ENCODE results near the gene NT5C2.
"Not testable (repeated sequence)": the region's sequence is repeated elsewhere in the genome, so short reads cannot be mapped to it uniquely, and the experiment has no call there.

DNA sequence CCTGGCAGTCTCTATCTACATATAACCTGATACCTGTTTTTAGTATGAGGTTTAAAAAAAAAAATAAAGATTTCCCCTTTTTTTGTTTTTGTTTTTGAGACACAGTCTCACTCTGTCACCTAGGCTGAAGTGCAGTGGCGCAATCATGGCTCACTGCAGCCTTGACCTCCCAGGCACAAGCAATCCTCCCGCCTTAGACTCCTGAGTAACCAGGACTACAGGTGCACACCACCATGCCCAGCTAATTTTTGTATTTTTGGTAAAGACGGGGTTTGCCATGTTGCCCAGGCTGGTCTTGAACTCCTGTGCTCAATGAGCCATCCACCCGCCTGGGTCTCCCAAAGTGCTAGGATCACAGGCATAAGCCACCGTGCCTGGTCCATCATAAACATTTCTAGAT is 25.5 kb downstream of the NT5C2 start:
- not testable (repeated sequence) for TF ChIP-seq ESRRG (CRISPR knock-in tag; IDR thresholded peaks at IDR 0.05); ZFP30 (CRISPR knock-in tag; IDR thresholded peaks at IDR 0.05); PATZ1 (CRISPR knock-in tag; IDR thresholded peaks at IDR 0.05; ENCODE audit: borderline replicate concordance); RARB (CRISPR knock-in tag; IDR thresholded peaks at IDR 0.05); BACH2 (CRISPR knock-in tag; IDR thresholded peaks at IDR 0.05; ENCODE audit: borderline replicate concordance)
- TF ChIP-seq, protein P1, sequence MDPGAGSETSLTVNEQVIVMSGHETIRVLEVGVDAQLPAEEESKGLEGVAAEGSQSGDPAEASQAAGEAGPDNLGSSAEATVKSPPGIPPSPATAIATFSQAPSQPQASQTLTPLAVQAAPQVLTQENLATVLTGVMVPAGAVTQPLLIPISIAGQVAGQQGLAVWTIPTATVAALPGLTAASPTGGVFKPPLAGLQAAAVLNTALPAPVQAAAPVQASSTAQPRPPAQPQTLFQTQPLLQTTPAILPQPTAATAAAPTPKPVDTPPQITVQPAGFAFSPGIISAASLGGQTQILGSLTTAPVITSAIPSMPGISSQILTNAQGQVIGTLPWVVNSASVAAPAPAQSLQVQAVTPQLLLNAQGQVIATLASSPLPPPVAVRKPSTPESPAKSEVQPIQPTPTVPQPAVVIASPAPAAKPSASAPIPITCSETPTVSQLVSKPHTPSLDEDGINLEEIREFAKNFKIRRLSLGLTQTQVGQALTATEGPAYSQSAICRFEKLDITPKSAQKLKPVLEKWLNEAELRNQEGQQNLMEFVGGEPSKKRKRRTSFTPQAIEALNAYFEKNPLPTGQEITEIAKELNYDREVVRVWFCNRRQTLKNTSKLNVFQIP (CRISPR knock-in tag; IDR thresholded peaks at IDR 0.05; ENCODE audit: borderline replicate concordance, low read depth) = not testable (repeated sequence)
- TF ChIP-seq, protein P2, sequence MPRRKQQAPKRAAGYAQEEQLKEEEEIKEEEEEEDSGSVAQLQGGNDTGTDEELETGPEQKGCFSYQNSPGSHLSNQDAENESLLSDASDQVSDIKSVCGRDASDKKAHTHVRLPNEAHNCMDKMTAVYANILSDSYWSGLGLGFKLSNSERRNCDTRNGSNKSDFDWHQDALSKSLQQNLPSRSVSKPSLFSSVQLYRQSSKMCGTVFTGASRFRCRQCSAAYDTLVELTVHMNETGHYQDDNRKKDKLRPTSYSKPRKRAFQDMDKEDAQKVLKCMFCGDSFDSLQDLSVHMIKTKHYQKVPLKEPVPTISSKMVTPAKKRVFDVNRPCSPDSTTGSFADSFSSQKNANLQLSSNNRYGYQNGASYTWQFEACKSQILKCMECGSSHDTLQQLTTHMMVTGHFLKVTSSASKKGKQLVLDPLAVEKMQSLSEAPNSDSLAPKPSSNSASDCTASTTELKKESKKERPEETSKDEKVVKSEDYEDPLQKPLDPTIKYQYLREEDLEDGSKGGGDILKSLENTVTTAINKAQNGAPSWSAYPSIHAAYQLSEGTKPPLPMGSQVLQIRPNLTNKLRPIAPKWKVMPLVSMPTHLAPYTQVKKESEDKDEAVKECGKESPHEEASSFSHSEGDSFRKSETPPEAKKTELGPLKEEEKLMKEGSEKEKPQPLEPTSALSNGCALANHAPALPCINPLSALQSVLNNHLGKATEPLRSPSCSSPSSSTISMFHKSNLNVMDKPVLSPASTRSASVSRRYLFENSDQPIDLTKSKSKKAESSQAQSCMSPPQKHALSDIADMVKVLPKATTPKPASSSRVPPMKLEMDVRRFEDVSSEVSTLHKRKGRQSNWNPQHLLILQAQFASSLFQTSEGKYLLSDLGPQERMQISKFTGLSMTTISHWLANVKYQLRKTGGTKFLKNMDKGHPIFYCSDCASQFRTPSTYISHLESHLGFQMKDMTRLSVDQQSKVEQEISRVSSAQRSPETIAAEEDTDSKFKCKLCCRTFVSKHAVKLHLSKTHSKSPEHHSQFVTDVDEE (CRISPR knock-in tag; IDR thresholded peaks at IDR 0.05) = not testable (repeated sequence)
